Measurements from ENCODE around the gene CENPP.

Gene CENPP

GRCh38 chr9:92641092-92641809 lies 315.5 kb downstream of the CENPP start:
- ATAC-seq: no peak
- Mint-ChIP-seq H3K4me3 (no peak overlapping the region), H3K4me1 (no peaks in the 10 kb centered on the region), H3K9me3 (peaks cover 7% of the 10 kb centered on the region), H3K36me3 (peaks cover 81% of the 10 kb centered on the region), H3K27me3 (no peaks in the 10 kb centered on the region), H3K27ac (no peak overlapping the region)

- H3K27ac Mint-ChIP-seq: no peak overlapping the region
- no peaks in the 10 kb centered on the region for H3K4me1 Mint-ChIP-seq
- no peak for ATAC-seq
- peaks cover 11% of the 10 kb centered on the region for H3K9me3 Mint-ChIP-seq
- H3K4me3 Mint-ChIP-seq: no peak overlapping the region
- no peaks in the 10 kb centered on the region for H3K27me3 Mint-ChIP-seq
- peaks cover 84% of the 10 kb centered on the region for H3K36me3 Mint-ChIP-seq
Measured at GRCh38 chr9:92642041-92642451, 316.3 kb downstream of the CENPP start.

- Mint-ChIP-seq H3K36me3 (peaks cover 86% of the 10 kb centered on the region), H3K4me3 (no peak overlapping the region), H3K9me3 (peaks cover 15% of the 10 kb centered on the region), H3K4me1 (no peaks in the 10 kb centered on the region), H3K27ac (no peak overlapping the region), H3K27me3 (no peaks in the 10 kb centered on the region)
- no peak for ATAC-seq
Measured at GRCh38 chr9:92642564-92642963, 316.8 kb downstream of the CENPP start.

GRCh38 chr9:92644278-92644677 lies 318.5 kb downstream of the CENPP start:
- Mint-ChIP-seq H3K4me3 (no peak overlapping the region), H3K4me1 (no peaks in the 10 kb centered on the region), H3K36me3 (peaks cover 88% of the 10 kb centered on the region), H3K27me3 (no peaks in the 10 kb centered on the region), H3K27ac (no peak overlapping the region), H3K9me3 (peaks cover 15% of the 10 kb centered on the region)
- no peak for ATAC-seq

DNA sequence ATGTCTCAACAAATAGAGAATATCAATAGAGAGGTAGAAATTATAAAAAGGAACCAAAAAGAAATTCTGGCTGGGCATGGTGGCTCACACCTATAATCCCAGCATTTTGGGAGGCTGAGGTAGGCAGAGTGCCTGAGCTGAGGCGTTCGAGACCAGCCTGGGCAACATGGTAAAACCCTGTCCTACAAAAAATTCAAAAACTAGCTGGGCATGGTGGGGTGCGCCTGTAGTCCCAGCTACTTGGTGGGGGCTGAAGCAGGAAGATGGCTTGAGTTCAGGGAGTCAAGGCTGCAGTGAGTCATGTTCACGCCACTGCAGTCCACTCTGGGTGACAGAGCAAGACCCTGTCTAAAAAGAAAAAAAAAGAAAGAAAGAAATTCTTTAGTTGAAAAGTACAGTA lies 319.3 kb downstream of the CENPP start:
- no peak overlapping the region for H3K4me3 Mint-ChIP-seq
- H3K27ac Mint-ChIP-seq: no peak overlapping the region
- H3K9me3 Mint-ChIP-seq: peaks cover 15% of the 10 kb centered on the region
- no peak for ATAC-seq
- H3K36me3 Mint-ChIP-seq: peaks cover 95% of the 10 kb centered on the region
- no peaks in the 10 kb centered on the region for H3K4me1 Mint-ChIP-seq
- H3K27me3 Mint-ChIP-seq: no peaks in the 10 kb centered on the region

DNA sequence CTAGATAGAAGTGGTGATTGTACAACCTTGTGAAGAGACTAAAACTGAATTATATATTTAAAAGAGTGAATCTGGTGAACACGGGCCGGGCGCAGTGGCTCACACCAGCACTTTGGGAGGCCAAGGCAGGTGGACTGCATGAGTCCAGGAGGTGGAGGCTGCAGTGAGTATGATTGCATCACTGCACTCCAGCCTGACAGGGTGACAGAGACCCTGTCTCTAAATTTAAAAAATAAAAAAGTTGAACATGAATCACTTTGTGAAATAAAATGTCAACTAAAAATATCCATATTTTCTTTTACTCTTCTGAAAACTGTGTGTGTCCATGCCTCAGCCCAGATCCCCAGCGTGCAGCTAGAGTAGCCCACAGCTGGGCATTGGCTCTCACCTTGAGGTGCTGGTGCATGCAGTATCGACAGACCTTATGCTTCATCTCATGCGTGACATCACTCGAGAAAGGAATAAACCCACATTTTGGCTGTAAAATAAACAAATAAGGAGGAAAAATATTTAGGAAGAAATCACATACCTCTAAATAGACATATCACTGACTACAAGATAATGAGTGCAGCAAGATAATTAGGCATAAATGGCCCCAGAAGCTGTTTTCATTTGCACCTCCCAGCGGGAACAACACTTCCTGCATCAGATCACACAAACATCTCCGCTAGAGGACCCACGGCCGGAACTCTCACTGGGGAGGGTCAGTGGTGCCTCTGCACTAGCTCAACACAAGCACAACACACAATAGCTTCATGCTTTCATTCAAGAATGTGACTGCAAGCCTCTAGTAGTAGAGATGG lies 322.1 kb downstream of the CENPP start:
- ATAC-seq: no peak
- H3K4me1 Mint-ChIP-seq: no peaks in the 10 kb centered on the region
- no peaks in the 10 kb centered on the region for H3K27me3 Mint-ChIP-seq
- peaks cover 15% of the 10 kb centered on the region for H3K9me3 Mint-ChIP-seq
- no peak overlapping the region for H3K27ac Mint-ChIP-seq
- H3K4me3 Mint-ChIP-seq: no peak overlapping the region
- H3K36me3 Mint-ChIP-seq: peaks cover 90% of the 10 kb centered on the region

GRCh38 chr9:92648474-92648971 lies 322.8 kb downstream of the CENPP start:
- no peaks in the 10 kb centered on the region for H3K4me1 Mint-ChIP-seq
- H3K36me3 Mint-ChIP-seq: peaks cover 91% of the 10 kb centered on the region
- H3K4me3 Mint-ChIP-seq: no peak overlapping the region
- no peak overlapping the region for H3K27ac Mint-ChIP-seq
- no peaks in the 10 kb centered on the region for H3K27me3 Mint-ChIP-seq
- H3K9me3 Mint-ChIP-seq: peaks cover 15% of the 10 kb centered on the region
- no peak for ATAC-seq

DNA sequence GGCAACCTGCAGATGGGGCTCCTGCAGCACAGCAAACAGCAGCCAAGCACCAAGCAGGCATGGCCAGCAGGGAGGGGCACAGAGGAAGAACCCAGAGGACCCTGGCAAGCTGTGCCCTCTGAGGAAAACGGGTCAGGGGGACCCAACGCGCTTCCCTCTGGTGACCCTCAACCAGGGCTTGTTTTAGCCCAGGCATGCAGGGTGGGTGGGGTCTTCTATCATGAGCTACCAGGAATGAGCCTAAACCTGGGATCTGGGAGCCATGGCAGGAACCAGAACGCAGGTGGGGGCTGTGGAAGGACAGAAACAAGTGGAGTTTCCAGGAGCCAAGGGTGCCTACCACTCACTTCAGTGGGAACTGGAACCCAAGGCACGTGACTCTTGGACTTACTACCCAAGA lies 323.3 kb downstream of the CENPP start:
- no peaks in the 10 kb centered on the region for H3K27me3 Mint-ChIP-seq
- H3K4me1 Mint-ChIP-seq: no peaks in the 10 kb centered on the region
- H3K4me3 Mint-ChIP-seq: no peak overlapping the region
- H3K27ac Mint-ChIP-seq: no peak overlapping the region
- H3K36me3 Mint-ChIP-seq: peaks cover 93% of the 10 kb centered on the region
- no peak for ATAC-seq
- peaks cover 15% of the 10 kb centered on the region for H3K9me3 Mint-ChIP-seq

GRCh38 chr9:92650296-92650695 lies 324.5 kb downstream of the CENPP start:
- Mint-ChIP-seq H3K4me3 (no peak overlapping the region), H3K27ac (no peak overlapping the region), H3K27me3 (no peaks in the 10 kb centered on the region), H3K36me3 (peaks cover 91% of the 10 kb centered on the region), H3K9me3 (peaks cover 15% of the 10 kb centered on the region), H3K4me1 (peaks cover 7% of the 10 kb centered on the region)
- no peak for ATAC-seq

DNA sequence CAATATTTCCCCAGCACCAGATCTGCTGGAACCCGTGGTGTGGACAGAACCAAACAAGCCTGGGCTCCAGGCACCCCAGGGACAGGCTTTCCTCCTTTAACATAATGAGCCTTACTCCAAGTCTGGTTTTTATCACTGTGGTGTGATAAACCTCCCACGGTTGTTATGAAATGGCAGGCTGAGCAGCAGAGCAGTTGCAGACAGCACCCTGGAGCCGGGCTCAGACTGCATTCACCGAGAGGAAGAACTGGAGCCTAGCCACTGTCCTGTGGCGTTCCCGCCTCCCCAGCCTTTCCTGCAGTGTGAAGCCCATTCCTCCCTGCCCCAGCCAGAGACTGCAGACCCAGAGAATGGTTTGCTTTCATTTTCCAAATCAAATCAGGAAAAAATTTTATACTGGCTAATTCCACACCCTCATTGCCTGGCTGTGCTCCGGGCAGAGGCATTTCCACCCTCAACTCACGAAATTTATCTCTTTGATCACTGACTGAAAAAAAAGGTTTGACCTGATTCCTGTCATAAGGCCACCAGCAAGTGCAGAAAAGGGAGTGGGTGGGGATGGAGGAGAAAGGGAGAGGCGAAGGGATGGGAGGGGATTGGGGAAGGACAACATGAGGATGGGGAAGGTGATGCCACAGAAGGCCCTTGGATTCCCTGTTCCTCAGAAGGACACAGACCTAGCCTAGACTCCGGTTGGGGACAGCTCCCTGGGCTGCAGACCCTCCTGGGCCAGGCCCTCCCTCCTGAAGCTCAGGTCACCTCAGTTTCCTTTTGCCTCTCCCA lies 325.3 kb downstream of the CENPP start:
- no peak for ATAC-seq
- peaks cover 10% of the 10 kb centered on the region for H3K9me3 Mint-ChIP-seq
- no peak overlapping the region for H3K27ac Mint-ChIP-seq
- no peak overlapping the region for H3K4me3 Mint-ChIP-seq
- H3K27me3 Mint-ChIP-seq: no peaks in the 10 kb centered on the region
- peaks cover 12% of the 10 kb centered on the region for H3K4me1 Mint-ChIP-seq
- H3K36me3 Mint-ChIP-seq: peaks cover 91% of the 10 kb centered on the region

DNA sequence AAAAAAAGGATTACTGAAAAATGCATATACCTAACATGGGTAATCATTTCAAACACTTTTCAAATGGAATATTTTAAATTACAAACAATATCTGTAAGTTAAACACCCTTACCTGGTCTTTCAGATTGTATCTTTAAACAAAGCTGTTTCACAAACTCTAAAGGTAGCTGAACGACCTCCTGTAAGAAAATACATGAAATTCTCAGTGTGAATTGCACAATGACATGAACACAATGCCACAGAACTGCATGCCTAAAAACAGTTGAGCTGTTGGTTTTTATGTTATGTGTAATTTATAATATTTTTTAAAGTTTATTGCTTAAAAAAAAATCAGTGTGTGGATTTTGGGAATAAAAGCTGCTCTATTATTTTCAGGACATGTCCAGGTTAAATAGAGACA lies 326.7 kb downstream of the CENPP start:
- Mint-ChIP-seq H3K27ac (no peak overlapping the region), H3K4me3 (no peak overlapping the region)

GRCh38 chr9:92654481-92655301 lies 328.9 kb downstream of the CENPP start:
- no peaks in the 10 kb centered on the region for H3K9me3 Mint-ChIP-seq
- H3K4me3 Mint-ChIP-seq: no peak overlapping the region
- ATAC-seq: no peak
- no peaks in the 10 kb centered on the region for H3K27me3 Mint-ChIP-seq
- H3K27ac Mint-ChIP-seq: no peak overlapping the region
- peaks cover 12% of the 10 kb centered on the region for H3K4me1 Mint-ChIP-seq
- H3K36me3 Mint-ChIP-seq: peaks cover 77% of the 10 kb centered on the region

More for the DNA sequence above, 326.7 kb downstream of the CENPP start:
- Mint-ChIP-seq H3K36me3 (peaks cover 89% of the 10 kb centered on the region), H3K9me3 (no peaks in the 10 kb centered on the region), H3K4me1 (peaks cover 12% of the 10 kb centered on the region), H3K27me3 (no peaks in the 10 kb centered on the region)
- no peak for ATAC-seq

DNA sequence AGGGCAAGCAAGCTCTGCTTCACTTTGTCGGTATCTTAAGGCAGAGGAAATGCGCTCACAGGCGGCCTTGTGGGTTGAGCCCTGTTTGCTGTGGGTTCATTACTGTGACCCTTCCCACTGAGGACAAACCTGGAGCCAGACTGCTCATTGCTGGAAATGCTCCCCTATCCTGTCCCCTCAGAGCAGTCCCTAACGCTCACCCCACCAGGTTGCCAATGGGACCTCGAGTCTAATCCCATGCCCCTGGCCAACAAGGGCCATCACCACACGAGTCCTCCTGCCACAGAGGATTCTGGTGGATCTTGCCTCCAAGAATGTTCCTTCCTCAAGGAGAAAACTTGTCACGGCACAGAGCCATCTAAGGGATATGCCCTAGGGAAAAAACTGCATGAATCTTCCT lies 329.6 kb downstream of the CENPP start:
- H3K36me3 Mint-ChIP-seq: peaks cover 70% of the 10 kb centered on the region
- no peak overlapping the region for H3K4me3 Mint-ChIP-seq
- no peaks in the 10 kb centered on the region for H3K27me3 Mint-ChIP-seq
- ATAC-seq: no peak
- no peaks in the 10 kb centered on the region for H3K9me3 Mint-ChIP-seq
- peaks cover 12% of the 10 kb centered on the region for H3K4me1 Mint-ChIP-seq
- H3K27ac Mint-ChIP-seq: no peak overlapping the region

DNA sequence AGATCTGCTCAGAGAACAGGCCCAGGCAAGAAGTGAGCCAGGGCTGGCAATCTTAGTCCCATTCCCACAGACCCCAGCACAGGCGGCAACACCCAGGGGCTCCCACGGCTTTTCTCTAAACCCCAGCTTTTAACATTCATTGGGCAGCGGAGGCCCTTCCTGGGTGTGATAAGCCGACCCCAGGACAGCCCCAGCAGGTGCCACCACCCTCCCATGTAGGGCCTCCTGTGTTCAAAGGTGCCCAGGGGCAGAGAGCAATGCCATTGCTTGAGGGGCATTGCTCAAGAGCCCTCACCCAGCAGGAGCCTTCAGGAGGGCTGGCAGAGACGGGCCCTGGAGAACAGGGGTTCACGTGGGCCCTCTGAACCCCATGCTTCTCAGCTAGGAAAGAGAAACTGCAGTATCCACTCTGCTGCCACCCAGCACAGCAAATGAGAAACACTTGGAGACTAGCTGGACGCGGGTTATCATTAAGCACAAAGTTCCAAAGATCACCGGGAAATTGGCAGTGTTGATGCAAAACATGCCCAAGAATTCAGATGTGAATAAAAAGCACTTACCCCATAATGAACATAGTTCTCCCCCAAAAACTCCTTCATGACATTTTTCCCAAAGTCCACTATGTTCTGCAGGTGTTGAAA lies 330.3 kb downstream of the CENPP start:
- Mint-ChIP-seq H3K9me3 (no peaks in the 10 kb centered on the region), H3K27me3 (no peaks in the 10 kb centered on the region), H3K4me3 (no peak overlapping the region), H3K27ac (no peak overlapping the region), H3K36me3 (peaks cover 64% of the 10 kb centered on the region), H3K4me1 (peaks cover 12% of the 10 kb centered on the region)
- ATAC-seq: no peak

All from stimulated activated memory B cell treated with anti-CD40 and anti-IgM and Interleukin-4, amounts not matched to agents 10 μg/mL and 1 μg/mL and 100 μg/mL, for 72 hours (primary cell).